IMR-90 (cell line): Measurements from ENCODE around the gene CCNL2. TPM values are rescaled to one million over a fixed set of nuclear protein-coding genes. Genes with fewer than 3 reads are reported as not detected.

ENCODE experiments used
- ATAC-seq: fragments of 200-7000 bp; cut with Tn5 transposase; 2 replicates; pipeline ENCODE4 v1.9.1; 2020; ENCODE audit warnings: low read depth, mild to moderate bottlenecking, moderate library complexity
- BruUV-seq: library from RNA; stranded (reverse); fragments of 400-500 nt; replicated peaks from 2 replicates; lab custom pipeline; 2021; lab: Mats Ljungman, UMichigan
- CTCF ChIA-PET: fragments of 300-600 bp; formaldehyde crosslinking; extraction: SDS; loops from one replicate; lab custom pipeline; 2021; ENCODE audit warnings: antibody characterized with exemption; lab: Yijun Ruan, JAX
- POLR2A ChIA-PET: fragments of 300-600 bp; sonication (Branson Sonifier 250); formaldehyde crosslinking; loops from one replicate; lab custom pipeline; 2022; ENCODE audit warnings: antibody characterized with exemption; ENCODE audit not compliant: unreplicated experiment; lab: Charles Lee
- DNase-seq: peaks from one replicate; pipeline ENCODE4 v3.0.0; 2013
- H2AFZ ChIP-seq: replicated peaks from 2 replicates; pipeline ENCODE3; 2013; ENCODE audit warnings: low read length, mild to moderate bottlenecking; ENCODE audit not compliant: poor library complexity
- H2AK5ac ChIP-seq: 2 replicates; pipeline ENCODE4 v1.6.1; 2013; ENCODE audit warnings: low read depth, low read length, inconsistent platforms
- H2AK9ac ChIP-seq: replicated peaks from 2 replicates; pipeline ENCODE3; 2013; ENCODE audit warnings: mild to moderate bottlenecking, low read depth, low read length, moderate library complexity; ENCODE audit not compliant: poor library complexity
- H2BK120ac ChIP-seq: 2 replicates; pipeline ENCODE4 v1.6.1; 2013; ENCODE audit warnings: low read depth, low read length, inconsistent platforms
- H2BK15ac ChIP-seq: 3 replicates; pipeline ENCODE4 v1.6.1; 2013; ENCODE audit warnings: low read depth, low read length, inconsistent platforms
- H2BK20ac ChIP-seq: 2 replicates; pipeline ENCODE4 v1.6.1; 2013; ENCODE audit warnings: low read depth, mild to moderate bottlenecking, inconsistent platforms, low read length, moderate library complexity
- H2BK5ac ChIP-seq: 2 replicates; pipeline ENCODE4 v1.6.1; 2013; ENCODE audit warnings: mild to moderate bottlenecking, low read depth, low read length, inconsistent platforms; ENCODE audit not compliant: poor library complexity, severe bottlenecking
- H3K14ac ChIP-seq: replicated peaks from 2 replicates; pipeline ENCODE4 v1.6.1; 2013; ENCODE audit warnings: low read depth, low read length, inconsistent platforms
- H3K18ac ChIP-seq: 2 replicates; pipeline ENCODE4 v1.6.1; 2013; ENCODE audit warnings: low read depth, low read length, control low read depth
- H3K23ac ChIP-seq: 2 replicates; pipeline ENCODE4 v1.6.1; 2013; ENCODE audit warnings: low read depth, low read length, inconsistent platforms
- H3K27ac ChIP-seq: 2 replicates; pipeline ENCODE4 v1.5.1; 2013; ENCODE audit warnings: mild to moderate bottlenecking, control low read depth, low read length; ENCODE audit not compliant: insufficient read depth
- H3K27me3 ChIP-seq: 2 replicates; pipeline ENCODE4 v1.6.1; 2013; ENCODE audit warnings: low read length; ENCODE audit not compliant: control insufficient read depth, insufficient read depth
- H3K36me3 ChIP-seq: 2 replicates; pipeline ENCODE4 v1.6.1; 2013; ENCODE audit warnings: low read length, mixed read lengths; ENCODE audit not compliant: control insufficient read depth, insufficient read depth
- H3K4ac ChIP-seq: 2 replicates; pipeline ENCODE4 v1.6.1; 2013; ENCODE audit warnings: low read depth, low read length, inconsistent platforms
- H3K4me1 ChIP-seq: 2 replicates; pipeline ENCODE4 v1.6.1; 2013; ENCODE audit warnings: low read length, mixed read lengths; ENCODE audit not compliant: control insufficient read depth, insufficient read depth
- H3K4me2 ChIP-seq: 2 replicates; pipeline ENCODE4 v1.6.1; 2013; ENCODE audit warnings: low read depth, mild to moderate bottlenecking, control low read depth, low read length, moderate library complexity
- H3K4me3 ChIP-seq: 2 replicates; pipeline ENCODE4 v1.5.1; 2013; ENCODE audit warnings: low read depth, mild to moderate bottlenecking, control low read depth, low read length, moderate library complexity; ENCODE audit not compliant: insufficient read depth
- H3K56ac ChIP-seq: 2 replicates; pipeline ENCODE4 v1.6.1; 2013; ENCODE audit warnings: low read length, inconsistent platforms; ENCODE audit not compliant: insufficient read depth; ENCODE audit errors: extremely low read depth
- H3K79me1 ChIP-seq, 2 experiments: 2 replicates each; pipeline ENCODE4 v1.6.1; 2013; ENCODE audit warnings: low read length in 2 of 2, inconsistent platforms in 1 of 2, low read depth in 1 of 2
- H3K9ac ChIP-seq: 2 replicates; pipeline ENCODE4 v1.6.1; 2013; ENCODE audit warnings: low read depth, low read length, control low read depth
- H3K9me1 ChIP-seq: 2 replicates; pipeline ENCODE4 v1.6.1; 2013; ENCODE audit warnings: low read length, inconsistent platforms; ENCODE audit not compliant: insufficient read depth
- H3K9me3 ChIP-seq: 2 replicates; pipeline ENCODE4 v1.6.1; 2013; ENCODE audit warnings: low read length; ENCODE audit not compliant: control insufficient read depth, insufficient read depth
- H4K20me1 ChIP-seq: 2 replicates; pipeline ENCODE4 v1.6.1; 2013; ENCODE audit warnings: low read length, inconsistent platforms; ENCODE audit not compliant: insufficient read depth
- H4K5ac ChIP-seq: 2 replicates; pipeline ENCODE4 v1.6.1; 2013; ENCODE audit warnings: mild to moderate bottlenecking, low read depth, low read length, control low read depth
- H4K8ac ChIP-seq, 2 experiments: 2 replicates each; pipeline ENCODE4 v1.6.1; 2013; ENCODE audit warnings: low read depth in 2 of 2, low read length in 2 of 2, control low read depth in 1 of 2, inconsistent platforms in 1 of 2
- H4K91ac ChIP-seq: 2 replicates; pipeline ENCODE4 v1.6.1; 2013; ENCODE audit warnings: low read depth, low read length, inconsistent platforms; ENCODE audit not compliant: insufficient read depth
- BHLHE40 ChIP-seq: fragments of 150-350 bp; IDR thresholded peaks from 2 replicates; pipeline ENCODE4 v1.6.1; 2016; ENCODE audit warnings: mild to moderate bottlenecking, low read depth, low read length
- MAFK ChIP-seq: IDR thresholded peaks from 2 replicates; pipeline ENCODE4 v1.6.1; 2012; ENCODE audit warnings: low read depth, low read length, improper control_type of control experiment
- MAZ ChIP-seq: IDR thresholded peaks from 2 replicates; pipeline ENCODE4 v1.6.1; 2012; ENCODE audit warnings: low read depth, mild to moderate bottlenecking, low read length, improper control_type of control experiment, moderate library complexity, borderline replicate concordance
- POLR2A ChIP-seq: IDR thresholded peaks from 2 replicates; pipeline ENCODE4 v1.6.1; 2012; ENCODE audit warnings: mild to moderate bottlenecking, low read depth, low read length
- RCOR1 ChIP-seq: IDR thresholded peaks from 2 replicates; pipeline ENCODE4 v1.6.1; 2012; ENCODE audit warnings: mild to moderate bottlenecking, low read length, improper control_type of control experiment; ENCODE audit not compliant: insufficient replicate concordance
- RFX5 ChIP-seq: IDR thresholded peaks from 2 replicates; pipeline ENCODE4 v1.8.0; 2012; ENCODE audit warnings: low read depth, mild to moderate bottlenecking, low read length, moderate library complexity
- SMC3 ChIP-seq: fragments of 150-350 bp; IDR thresholded peaks from 2 replicates; pipeline ENCODE4 v1.6.1; 2016; ENCODE audit warnings: low read depth, mild to moderate bottlenecking, antibody characterized with exemption, low read length, moderate library complexity
- WGBS, 2 experiments: methylation state at CpG; one replicate each; pipeline versions ENCODE4 v1.1.5 to v1.1.7; 2013; ENCODE audit warnings: missing lambda C conversion rate in 2 of 2; ENCODE audit not compliant: insufficient read length in 1 of 2; ENCODE audit errors: extremely low coverage in 2 of 2; 5-methylcytosine and 5-hydroxymethylcytosine counted together
- dilution Hi-C: fragments of 300-500 bp; cut with HindIII; formaldehyde crosslinking; loops from one replicate; pipeline ENCODE4 v1.14.3; 2018; ENCODE audit warnings: low sequenced_read_pairs; ENCODE audit not compliant: unreplicated experiment
- in situ Hi-C: fragments of 300-500 bp; cut with MboI; formaldehyde crosslinking; loops from 3 replicates; pipeline ENCODE4 v1.14.3; 2019; ENCODE audit warnings: low sequenced_read_pairs, inconsistent platforms, mixed read lengths
- intact Hi-C: fragments of 100-400 bp; cut with micrococcal nuclease; formaldehyde crosslinking; loops from 2 replicates; pipeline ENCODE4 v1.10.0; 2022
- polyA plus RNA-seq, 3 experiments: library from polyadenylated mRNA; depleted of rRNA; stranded (reverse); fragments of >200 nt; gene quantifications; 2 replicates each; pipeline ENCODE4 v1.2.3, GENCODE V29; 2012; ENCODE audit warnings: low replicate concordance in 1 of 3
- total RNA-seq: library from RNA; depleted of rRNA; stranded (reverse); fragments of >200 nt; gene quantifications from 2 replicates; pipeline ENCODE4 v1.2.3, GENCODE V29; 2012
- TF ChIP-seq, protein P1 (sequence below): fragments of 150-350 bp; IDR thresholded peaks from 2 replicates; pipeline ENCODE4 v1.6.1; 2016; ENCODE audit warnings: low read depth, mild to moderate bottlenecking, low read length, moderate library complexity, borderline replicate concordance
- TF ChIP-seq, protein P2 (sequence below): conservative IDR thresholded peaks from 2 replicates; pipeline ENCODE4 v1.5.1; 2012; ENCODE audit warnings: mild to moderate bottlenecking, low read depth, low read length, improper control_type of control experiment

Gene CCNL2
- total and polyA plus RNA-seq, 2 of the 4 experiments (the other 2 are of a cell fraction), result 53.9 to 239 TPM

DNA sequence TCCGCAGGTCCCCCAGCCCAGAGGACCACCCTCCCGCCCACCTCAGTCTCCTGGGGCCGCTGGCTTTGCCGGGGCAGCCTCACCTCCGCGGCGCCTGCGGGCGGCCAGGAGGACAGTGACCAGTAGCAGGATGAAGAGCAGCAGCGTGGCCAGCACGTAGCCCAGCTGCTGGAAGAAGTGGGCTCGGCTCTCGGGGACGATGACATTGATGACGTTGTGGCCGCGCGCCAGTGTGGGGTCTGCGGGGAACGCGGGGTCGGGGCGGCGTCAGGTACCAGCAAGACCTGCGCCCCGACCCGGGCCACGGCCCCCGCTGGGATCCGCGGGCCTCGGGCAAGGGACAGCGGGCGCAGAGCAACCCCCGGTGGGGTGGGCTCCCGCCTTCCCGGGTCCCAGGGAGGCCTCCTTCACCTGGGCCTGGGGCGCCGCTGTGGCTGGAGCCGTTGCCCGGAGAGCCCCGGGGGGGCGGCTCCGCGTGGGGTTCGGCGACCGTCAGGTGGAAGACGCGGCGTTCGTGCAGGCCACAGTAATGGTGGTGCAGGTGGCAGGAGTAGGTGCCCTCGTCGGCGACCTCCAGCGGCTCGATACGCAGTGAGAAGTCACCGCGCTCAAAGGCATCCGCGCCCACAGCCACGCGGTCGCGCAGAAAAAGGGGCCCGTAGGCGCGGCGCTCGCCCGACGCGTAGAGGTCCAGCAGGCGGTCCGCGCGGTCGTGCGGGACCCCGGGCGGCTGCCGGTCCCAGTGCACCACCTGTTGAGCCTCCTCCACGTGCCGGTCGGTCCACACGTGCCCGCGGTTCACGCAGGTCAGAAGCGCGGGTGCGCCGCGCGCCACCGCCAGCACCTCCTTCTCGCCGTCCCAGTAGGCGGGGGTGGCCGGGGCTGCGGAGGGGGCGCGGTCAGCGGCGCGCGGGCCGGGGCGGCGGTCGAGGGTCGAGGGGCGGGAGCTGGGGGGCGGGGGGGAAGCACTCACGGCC, 44.6 kb downstream of the CCNL2 start:
- TF ChIP-seq RFX5 (no peak), POLR2A (no peak), MAZ (no peak), SMC3 (no peak), MAFK (no peak), BHLHE40 (no peak), RCOR1 (no peak)
- TF ChIP-seq, protein P1, sequence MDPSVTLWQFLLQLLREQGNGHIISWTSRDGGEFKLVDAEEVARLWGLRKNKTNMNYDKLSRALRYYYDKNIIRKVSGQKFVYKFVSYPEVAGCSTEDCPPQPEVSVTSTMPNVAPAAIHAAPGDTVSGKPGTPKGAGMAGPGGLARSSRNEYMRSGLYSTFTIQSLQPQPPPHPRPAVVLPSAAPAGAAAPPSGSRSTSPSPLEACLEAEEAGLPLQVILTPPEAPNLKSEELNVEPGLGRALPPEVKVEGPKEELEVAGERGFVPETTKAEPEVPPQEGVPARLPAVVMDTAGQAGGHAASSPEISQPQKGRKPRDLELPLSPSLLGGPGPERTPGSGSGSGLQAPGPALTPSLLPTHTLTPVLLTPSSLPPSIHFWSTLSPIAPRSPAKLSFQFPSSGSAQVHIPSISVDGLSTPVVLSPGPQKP, result no peak
- TF ChIP-seq, protein P2, sequence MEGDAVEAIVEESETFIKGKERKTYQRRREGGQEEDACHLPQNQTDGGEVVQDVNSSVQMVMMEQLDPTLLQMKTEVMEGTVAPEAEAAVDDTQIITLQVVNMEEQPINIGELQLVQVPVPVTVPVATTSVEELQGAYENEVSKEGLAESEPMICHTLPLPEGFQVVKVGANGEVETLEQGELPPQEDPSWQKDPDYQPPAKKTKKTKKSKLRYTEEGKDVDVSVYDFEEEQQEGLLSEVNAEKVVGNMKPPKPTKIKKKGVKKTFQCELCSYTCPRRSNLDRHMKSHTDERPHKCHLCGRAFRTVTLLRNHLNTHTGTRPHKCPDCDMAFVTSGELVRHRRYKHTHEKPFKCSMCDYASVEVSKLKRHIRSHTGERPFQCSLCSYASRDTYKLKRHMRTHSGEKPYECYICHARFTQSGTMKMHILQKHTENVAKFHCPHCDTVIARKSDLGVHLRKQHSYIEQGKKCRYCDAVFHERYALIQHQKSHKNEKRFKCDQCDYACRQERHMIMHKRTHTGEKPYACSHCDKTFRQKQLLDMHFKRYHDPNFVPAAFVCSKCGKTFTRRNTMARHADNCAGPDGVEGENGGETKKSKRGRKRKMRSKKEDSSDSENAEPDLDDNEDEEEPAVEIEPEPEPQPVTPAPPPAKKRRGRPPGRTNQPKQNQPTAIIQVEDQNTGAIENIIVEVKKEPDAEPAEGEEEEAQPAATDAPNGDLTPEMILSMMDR, result no peak
- no peak for DNase-seq
- no peak overlapping the region for H2BK15ac ChIP-seq
- dilution Hi-C loops, result no loop called here
- H3K14ac ChIP-seq, result no peak overlapping the region; the same call in 1 of the 2 replicates
- peaks cover 55% of the 10 kb centered on the region for H4K20me1 ChIP-seq
- no peak overlapping the region for H3K27ac ChIP-seq
- no peaks in the 10 kb centered on the region for H3K9me1 ChIP-seq
- peaks cover 8 to 24% of the 10 kb centered on the region in 2 experiments; a peak in 3 of 4 replicates for H3K79me1 ChIP-seq
- H3K4me3 ChIP-seq, result no peak overlapping the region; the same call in 1 of the 2 replicates
- no peaks in the 10 kb centered on the region for H3K27me3 ChIP-seq
- no peak for ATAC-seq
- intact Hi-C loops, result loop anchor here (5.0 kb wide), 1 partner anchor 47 kb away; the partner anchor contains the start of genes ACAP3 and PUSL1
- no peak overlapping the region for H2BK20ac ChIP-seq
- peak overlapping the region; percentile 58 for H2AFZ ChIP-seq
- H2BK120ac ChIP-seq, result no peak overlapping the region
- H3K56ac ChIP-seq, result no peak overlapping the region
- peak overlapping the region; percentile 61 for H2AK9ac ChIP-seq
- H4K8ac ChIP-seq, result no peak overlapping the region
- no peak overlapping the region for H3K4ac ChIP-seq
- peaks cover 30% of the 10 kb centered on the region for H3K4me1 ChIP-seq
- ChIA-PET POLR2A (no interaction called here), CTCF (no interaction called here)
- peaks cover 39% of the 10 kb centered on the region for H3K36me3 ChIP-seq
- no peak overlapping the region for H3K18ac ChIP-seq
- H3K9me3 ChIP-seq, result no peaks in the 10 kb centered on the region
- 79% methylated on average over 31 of the region's 116 CpGs; no CpG with 5 or more reads in 1 of the 2 experiments for WGBS, 2 experiments
- H2BK5ac ChIP-seq, result no peak overlapping the region
- no peak overlapping the region for H3K23ac ChIP-seq
- BruUV-seq, result no TSS peak
- no peak overlapping the region for H4K91ac ChIP-seq
- no peak overlapping the region for H2AK5ac ChIP-seq
- H3K9ac ChIP-seq, result no peak overlapping the region
- H3K4me2 ChIP-seq, result no peak overlapping the region; the same call in 1 of the 2 replicates
- H4K5ac ChIP-seq, result no peak overlapping the region
- in situ Hi-C loops, result no loop called here
